H1 (cell line): ENCODE data around the gene GGTLC3. TPM values are rescaled to one million over a fixed set of nuclear protein-coding genes. Genes with fewer than 3 reads are reported as not detected.
"Not testable (repeated sequence)": the region's sequence is repeated elsewhere in the genome, so short reads cannot be mapped to it uniquely, and the experiment has no call there.

ENCODE experiments used
- CTCF ChIA-PET: fragments of 300-600 bp; sonication (Branson Sonifier 250); formaldehyde crosslinking; loops from one replicate; lab custom pipeline; 2021; ENCODE audit not compliant: partially characterized antibody; lab: Charles Lee
- POLR2A ChIA-PET: fragments of 300-600 bp; sonication (Branson Sonifier 250); formaldehyde crosslinking; loops from one replicate; lab custom pipeline; 2021; ENCODE audit warnings: inconsistent platforms; ENCODE audit not compliant: partially characterized antibody; lab: Charles Lee
- DNase-seq, 2 experiments: peaks; one replicate each; pipeline versions ENCODE4 v3.0.0 to v3.0.0-alpha.2; 2010 to 2022; ENCODE audit warnings: low spot score in 2 of 2, low read depth in 1 of 2, mixed read lengths in 1 of 2
- FAIRE-seq: peaks from 2 replicates; lab custom pipeline; 2011; peaks lifted over from hg19 to GRCh38; lab: Jason Lieb, UNC
- H2AFZ ChIP-seq: 2 replicates; pipeline ENCODE4 v1.8.1; 2012; ENCODE audit warnings: low read length, inconsistent platforms
- H2AK5ac ChIP-seq: 2 replicates; pipeline ENCODE4 v1.6.1; 2013; ENCODE audit warnings: low read depth, low read length
- H2BK120ac ChIP-seq: replicated peaks from 2 replicates; pipeline ENCODE3; 2013; ENCODE audit warnings: low read depth, low read length, inconsistent platforms
- H2BK12ac ChIP-seq: 2 replicates; pipeline ENCODE4 v1.6.1; 2013; ENCODE audit warnings: low read depth, low read length
- H2BK15ac ChIP-seq: 2 replicates; pipeline ENCODE4 v1.6.1; 2013; ENCODE audit warnings: low read length
- H2BK20ac ChIP-seq: 2 replicates; pipeline ENCODE4 v1.6.1; 2013; ENCODE audit warnings: low read length
- H2BK5ac ChIP-seq: 2 replicates; pipeline ENCODE4 v1.6.1; 2013; ENCODE audit warnings: low read depth, low read length
- H3K14ac ChIP-seq: 2 replicates; pipeline ENCODE4 v1.6.1; 2013; ENCODE audit warnings: inconsistent platforms; ENCODE audit not compliant: insufficient read length
- H3K18ac ChIP-seq: 2 replicates; pipeline ENCODE4 v1.6.1; 2013; ENCODE audit warnings: low read length; ENCODE audit errors: extremely low read depth
- H3K23ac ChIP-seq: 2 replicates; pipeline ENCODE4 v1.6.1; 2013; ENCODE audit warnings: inconsistent platforms; ENCODE audit not compliant: insufficient read length
- H3K23me2 ChIP-seq: 2 replicates; pipeline ENCODE4 v1.6.1; 2013; ENCODE audit warnings: low read depth, low read length
- H3K27ac ChIP-seq: 2 replicates; pipeline ENCODE4 v1.6.1; 2011; ENCODE audit warnings: low read depth, low read length, inconsistent platforms
- H3K27me3 ChIP-seq, 4 experiments: replicated peaks in 1 of 4; 1 replicate in 1 of 4; 2 replicates in 3 of 4; pipeline versions ENCODE4 v1.6.1 to v1.8.1; 2011 to 2013; ENCODE audit warnings: low read length in 3 of 4, mild to moderate bottlenecking in 3 of 4, inconsistent platforms in 2 of 4, mixed read lengths in 2 of 4, moderate library complexity in 1 of 4; ENCODE audit not compliant: control insufficient read depth in 3 of 4, insufficient read depth in 3 of 4; ENCODE audit errors: extremely low read depth in 1 of 4
- H3K36me3 ChIP-seq, 4 experiments: 2 replicates each; pipeline versions ENCODE4 v1.6.1 to v1.8.1; 2011 to 2013; ENCODE audit warnings: mild to moderate bottlenecking in 4 of 4, low read length in 3 of 4, moderate library complexity in 2 of 4, control low read depth in 1 of 4, inconsistent platforms in 1 of 4; ENCODE audit not compliant: insufficient read depth in 4 of 4, control insufficient read depth in 2 of 4
- H3K4ac ChIP-seq: replicated peaks from 2 replicates; pipeline ENCODE3; 2013; ENCODE audit warnings: low read length, low read depth, mixed read lengths, inconsistent platforms; ENCODE audit not compliant: insufficient read length
- H3K4me1 ChIP-seq, 4 experiments: replicated peaks in 1 of 4; 1 replicate in 1 of 4; 2 replicates in 3 of 4; pipeline versions ENCODE4 v1.6.1 to v1.8.1; 2011 to 2013; ENCODE audit warnings: low read length in 3 of 4, inconsistent platforms in 2 of 4, mixed read lengths in 1 of 4; ENCODE audit not compliant: insufficient read depth in 4 of 4, control insufficient read depth in 3 of 4
- H3K4me2 ChIP-seq, 2 experiments: 2 replicates each; pipeline versions ENCODE4 v1.6.1 to v1.8.1; 2011 to 2013; ENCODE audit warnings: low read depth in 2 of 2, low read length in 2 of 2, control low read depth in 1 of 2, inconsistent platforms in 1 of 2, mild to moderate bottlenecking in 1 of 2; ENCODE audit not compliant: insufficient read depth in 1 of 2
- H3K4me3 ChIP-seq, 4 experiments: fragments of 200-600, 300-600 bp in 1 of 4; sonication (generic), shearing (Covaris generic), sonication (Bioruptor Twin) in 1 of 4; 2 replicates each; pipeline versions ENCODE4 v1.5.1 to v1.8.1; 2011 to 2016; ENCODE audit warnings: low read length in 4 of 4, low read depth in 3 of 4, control low read depth in 2 of 4, inconsistent platforms in 2 of 4, mild to moderate bottlenecking in 2 of 4, mixed read lengths in 1 of 4, moderate library complexity in 1 of 4; ENCODE audit not compliant: insufficient read depth in 2 of 4; ENCODE audit errors: extremely low read depth in 1 of 4
- H3K56ac ChIP-seq: replicated peaks from 2 replicates; pipeline ENCODE3; 2013; ENCODE audit warnings: low read depth, mild to moderate bottlenecking, mixed read lengths, low read length, inconsistent platforms; ENCODE audit not compliant: insufficient read length
- H3K79me1 ChIP-seq: 2 replicates; pipeline ENCODE4 v1.6.1; 2013; ENCODE audit warnings: low read depth, low read length, control low read depth
- H3K79me2 ChIP-seq, 2 experiments: 2 replicates each; pipeline versions ENCODE4 v1.6.1 to v1.8.1; 2012 to 2013; ENCODE audit warnings: low read length in 2 of 2, mild to moderate bottlenecking in 2 of 2, inconsistent platforms in 1 of 2; ENCODE audit not compliant: insufficient read depth in 2 of 2, control insufficient read depth in 1 of 2
- H3K9ac ChIP-seq, 4 experiments: replicated peaks in 1 of 4; 1 replicate in 1 of 4; 2 replicates in 3 of 4; pipeline versions ENCODE4 v1.6.1 to v1.8.1; 2011 to 2013; ENCODE audit warnings: low read depth in 3 of 4, low read length in 3 of 4, control low read depth in 2 of 4, mild to moderate bottlenecking in 2 of 4, moderate library complexity in 2 of 4, inconsistent platforms in 1 of 4; ENCODE audit errors: extremely low read depth in 1 of 4
- H3K9me3 ChIP-seq, 2 experiments: 2 replicates each; pipeline versions ENCODE4 v1.6.1 to v1.8.1; 2012 to 2013; ENCODE audit warnings: mild to moderate bottlenecking in 2 of 2, moderate library complexity in 2 of 2, control low read depth in 1 of 2, inconsistent platforms in 1 of 2, low read depth in 1 of 2, low read length in 1 of 2, mixed read lengths in 1 of 2; ENCODE audit not compliant: insufficient read depth in 2 of 2
- H4K20me1 ChIP-seq, 2 experiments: replicated peaks in 1 of 2; 2 replicates each; pipeline versions ENCODE3 to v1.8.1; 2011 to 2013; ENCODE audit warnings: inconsistent platforms in 2 of 2, low read length in 2 of 2, mild to moderate bottlenecking in 1 of 2; ENCODE audit not compliant: insufficient read depth in 2 of 2, control insufficient read depth in 1 of 2
- H4K5ac ChIP-seq: 2 replicates; pipeline ENCODE4 v1.6.1; 2013; ENCODE audit warnings: low read length, low read depth, mixed read lengths, inconsistent platforms; ENCODE audit not compliant: insufficient read length
- H4K8ac ChIP-seq: 2 replicates; pipeline ENCODE4 v1.8.0; 2013; ENCODE audit warnings: mild to moderate bottlenecking, moderate library complexity, low read length, inconsistent platforms; ENCODE audit not compliant: insufficient read depth; ENCODE audit errors: extremely low read depth
- H4K91ac ChIP-seq: replicated peaks from 2 replicates; pipeline ENCODE3; 2013; ENCODE audit warnings: low read length, mixed read lengths, inconsistent platforms; ENCODE audit not compliant: insufficient read length
- WGBS, 2 experiments: shearing (Covaris generic) in 1 of 2; methylation state at CpG; one replicate each; pipeline versions ENCODE4 v1.1.6 to v1.1.7; 2013 to 2015; ENCODE audit warnings: low lambda C conversion rate in 2 of 2, mixed read lengths in 2 of 2, inconsistent platforms in 1 of 2, low coverage in 1 of 2, missing lambda C conversion rate in 1 of 2; ENCODE audit not compliant: insufficient replicate concordance in 2 of 2, insufficient coverage in 1 of 2, insufficient read length in 1 of 2; ENCODE audit errors: extremely low coverage in 1 of 2, missing lambda C conversion rate in 1 of 2; 5-methylcytosine and 5-hydroxymethylcytosine counted together
- polyA plus RNA-seq, 7 experiments: library from polyadenylated mRNA; depleted of rRNA in 3 of 7; stranded (reverse) in 5 of 7; unstranded in 2 of 7; fragments of >200 nt in 5 of 7; fragments of 200-250 nt in 2 of 7; gene quantifications; 1 replicate in 5 of 7; 2 replicates in 1 of 7; 4 replicates in 1 of 7; pipeline versions ENCODE4 v1.2.1 to v1.2.3, GENCODE V29; 2011 to 2013; ENCODE audit warnings: missing spikeins in 2 of 7, mixed read lengths in 2 of 7
- total RNA-seq: library from RNA; stranded (reverse); fragmentation: NEBNext Ultra II Directional; extraction: Animal tissue kit (Norgen Biotek cat#: 25700); gene quantifications from 2 replicates; pipeline ENCODE4 v1.2.1, GENCODE V29; 2021

Gene GGTLC3
- total and polyA plus RNA-seq, 2 of the 8 experiments (the other 6 are each of a cell fraction or from before 2014, with no cell fraction given) = not detected

DNA sequence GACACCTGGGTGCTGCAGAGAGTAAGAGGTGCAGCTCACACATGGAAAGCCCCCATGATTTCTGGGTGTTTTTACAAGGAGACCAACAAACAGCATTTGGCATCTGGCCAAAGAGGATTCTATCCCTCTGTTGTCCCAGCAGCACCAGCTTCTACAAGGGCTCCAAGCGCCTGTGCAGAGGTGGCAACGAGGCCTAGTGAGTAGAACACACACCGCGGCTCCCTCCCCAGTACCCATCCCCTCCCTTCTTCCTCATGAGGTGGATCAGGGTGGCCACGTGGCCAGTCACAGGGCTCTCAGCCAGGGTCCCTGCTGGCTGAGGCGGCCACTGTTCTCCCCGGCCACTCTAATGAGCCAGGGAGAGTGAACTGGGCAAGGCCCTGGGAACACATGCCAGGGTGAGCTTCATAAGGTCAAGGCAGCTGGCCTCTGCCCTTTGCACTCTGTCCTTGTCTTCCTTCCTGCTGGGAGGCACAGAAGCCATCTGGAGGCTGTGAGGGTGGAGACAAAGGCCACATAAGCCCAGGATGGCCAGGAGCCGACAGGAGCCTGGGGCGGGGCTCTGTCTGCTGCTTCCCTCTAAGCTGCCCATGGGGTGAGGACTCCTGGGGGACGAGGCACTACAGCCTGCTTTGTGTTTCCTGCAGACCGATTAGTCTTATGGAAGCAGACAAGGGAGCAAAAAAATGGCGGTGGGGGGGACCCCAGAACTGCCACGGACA lies 31.7 kb upstream of the GGTLC3 start:
- H4K5ac ChIP-seq, H3K27me3 ChIP-seq, H3K79me2 ChIP-seq, H2AK5ac ChIP-seq, H2BK20ac ChIP-seq, H2AFZ ChIP-seq, H3K79me1 ChIP-seq, DNase-seq, H2BK120ac ChIP-seq, H3K9ac ChIP-seq, H3K4me3 ChIP-seq, H3K18ac ChIP-seq, FAIRE-seq, CTCF ChIA-PET, H4K20me1 ChIP-seq, H3K9me3 ChIP-seq, H3K4me1 ChIP-seq, H3K4me2 ChIP-seq, H4K8ac ChIP-seq, H3K4ac ChIP-seq, POLR2A ChIA-PET, H3K36me3 ChIP-seq, H4K91ac ChIP-seq, H3K14ac ChIP-seq, H3K56ac ChIP-seq, H2BK5ac ChIP-seq, H3K23me2 ChIP-seq, H2BK12ac ChIP-seq, H3K23ac ChIP-seq, H3K27ac ChIP-seq, H2BK15ac ChIP-seq: not testable (repeated sequence)
- no CpG with 5 or more reads among the region's 13 CpGs for WGBS, 2 experiments

DNA sequence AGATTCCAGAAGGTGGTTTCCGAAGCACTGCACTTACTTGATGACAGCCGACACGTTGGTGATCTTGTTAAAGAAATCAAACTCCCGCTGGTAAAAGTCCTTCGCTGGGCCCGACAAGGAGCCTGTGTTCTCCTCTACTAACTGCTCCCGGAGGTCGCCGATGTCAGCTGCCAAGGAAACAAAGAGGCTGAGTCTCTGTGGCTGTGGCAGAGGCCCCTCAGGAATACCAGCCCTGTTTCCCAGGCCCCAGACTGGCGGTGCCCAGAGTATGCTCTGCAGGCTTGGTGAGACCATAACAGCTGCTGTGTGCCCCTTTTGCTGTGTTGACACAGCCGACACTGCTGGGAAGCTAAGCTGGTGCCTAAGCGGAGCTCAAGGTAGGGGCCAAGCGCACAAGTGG lies 26.7 kb upstream of the GGTLC3 start:
- H3K9me3 ChIP-seq, POLR2A ChIA-PET, H2BK20ac ChIP-seq, H3K79me1 ChIP-seq, H2BK12ac ChIP-seq, CTCF ChIA-PET, H4K5ac ChIP-seq, FAIRE-seq, H3K4me1 ChIP-seq, H2BK15ac ChIP-seq, H3K4me3 ChIP-seq, H3K27ac ChIP-seq, H2BK120ac ChIP-seq, H2AFZ ChIP-seq, H3K23ac ChIP-seq, H3K56ac ChIP-seq, H3K4ac ChIP-seq, H3K9ac ChIP-seq, H3K14ac ChIP-seq, H4K8ac ChIP-seq, H2BK5ac ChIP-seq, H3K36me3 ChIP-seq, H4K91ac ChIP-seq, H4K20me1 ChIP-seq, H3K18ac ChIP-seq, H2AK5ac ChIP-seq, DNase-seq, H3K4me2 ChIP-seq, H3K79me2 ChIP-seq, H3K23me2 ChIP-seq, H3K27me3 ChIP-seq: not testable (repeated sequence)
- no CpG with 5 or more reads among the region's 13 CpGs for WGBS, 2 experiments
